Fibroblast of the aortic adventitia (primary cell): ENCODE data around the gene CDH22. TPM values are rescaled to one million over a fixed set of nuclear protein-coding genes. Genes with fewer than 3 reads are reported as not detected.

Source experiments
- DNase-seq: peaks from one replicate; pipeline ENCODE4 v3.0.0-alpha.2; 2010; ENCODE audit warnings: low read depth
- H3K4me3 ChIP-seq: 2 replicates; pipeline ENCODE4 v1.5.1; 2011; ENCODE audit warnings: low read depth, mild to moderate bottlenecking, control low read depth, low read length, moderate library complexity
- CTCF ChIP-seq: IDR thresholded peaks from 2 replicates; pipeline ENCODE4 v1.5.1; 2011; ENCODE audit warnings: mild to moderate bottlenecking, low read length, control low read depth, inconsistent platforms; ENCODE audit not compliant: insufficient read depth
- total RNA-seq: library from RNA; depleted of rRNA; stranded (reverse); fragments of >200 nt; gene quantifications from 2 replicates; pipeline ENCODE4 v1.2.3, GENCODE V29; 2012; ENCODE audit warnings: low replicate concordance

The CDH22 gene
- total RNA-seq, 1 donor = not detected

DNA sequence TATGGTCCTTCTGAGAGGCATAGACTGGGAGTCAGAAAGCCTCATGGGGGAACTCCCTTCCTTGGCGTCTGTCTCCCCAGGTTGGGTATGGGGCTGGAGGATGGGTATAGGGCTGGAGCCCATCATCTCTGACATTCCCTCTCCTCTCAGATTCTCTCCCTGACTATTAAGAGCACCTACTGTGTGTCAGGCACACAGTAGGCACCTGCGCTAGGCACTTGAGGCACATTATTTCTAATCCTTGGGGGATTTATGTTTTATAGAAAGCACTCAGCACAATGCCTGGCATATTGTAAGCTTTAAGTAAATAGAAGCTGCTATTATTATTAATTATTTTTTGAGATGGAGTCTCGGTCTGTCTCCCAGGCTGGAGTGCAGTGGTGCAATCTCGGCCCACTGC lies 113.9 kb downstream of the CDH22 start:
- no peak overlapping the region for H3K4me3 ChIP-seq
- DNase-seq = no peak
- no peak for TF ChIP-seq CTCF

- DNase-seq = no peak
- TF ChIP-seq CTCF = no peak
- no peak overlapping the region for H3K4me3 ChIP-seq
These were observed 115.8 kb downstream of the CDH22 start for GRCh38 chr20:46192376-46192944.

DNA sequence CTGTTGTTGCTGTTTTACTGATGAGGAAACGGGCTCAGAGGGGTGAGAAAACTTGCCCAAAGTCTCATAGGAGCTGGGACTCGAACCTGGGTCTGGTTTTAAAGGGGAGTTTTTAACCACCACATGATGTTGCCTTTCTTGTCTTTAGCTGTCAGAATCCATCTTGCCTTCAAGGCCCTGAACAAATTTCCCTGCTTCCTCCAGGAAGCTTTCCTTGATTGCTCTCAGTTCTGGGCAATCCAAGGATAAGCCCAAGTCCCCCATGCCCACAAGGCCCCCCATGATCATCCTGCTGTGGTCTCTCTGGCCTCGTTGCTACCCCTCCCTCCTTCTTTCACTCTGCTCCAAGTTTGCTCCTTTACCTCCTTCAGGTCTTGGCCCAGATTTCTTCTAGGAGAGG lies 116.7 kb downstream of the CDH22 start:
- no peak for DNase-seq
- TF ChIP-seq CTCF = no peak
- H3K4me3 ChIP-seq = no peak overlapping the region

- H3K4me3 ChIP-seq = no peak overlapping the region
- no peak for DNase-seq
- TF ChIP-seq CTCF = no peak
These were observed 117.1 kb downstream of the CDH22 start for GRCh38 chr20:46191168-46191540.

- no peak overlapping the region for H3K4me3 ChIP-seq
- TF ChIP-seq CTCF = no peak
- DNase-seq = no peak
These were observed 117.7 kb downstream of the CDH22 start for GRCh38 chr20:46190478-46191167.

GRCh38 chr20:46188866-46189541 lies 119.3 kb downstream of the CDH22 start:
- H3K4me3 ChIP-seq = no peak overlapping the region
- no peak for TF ChIP-seq CTCF
- no peak for DNase-seq
